Activated CD4-positive, alpha-beta T cell treated with anti-CD3 and anti-CD28 coated beads for 36 hours (primary cell): ENCODE results near the gene SPINK7. TPM values are rescaled to one million over a fixed set of nuclear protein-coding genes. Genes with fewer than 3 reads are reported as not detected.

Experiments used
- ATAC-seq: fragments of 200-7000 bp; cut with Tn5 transposase; one replicate; pipeline ENCODE4 v1.10.0; 2021; ENCODE audit warnings: mild to moderate bottlenecking, moderate library complexity
- CTCF ChIA-PET: fragments of 350-600 bp; sonication (Branson Sonifier 250); formaldehyde crosslinking; loops from one replicate; lab custom pipeline; 2021; ENCODE audit warnings: antibody characterized with exemption; lab: Charles Lee
- POLR2A ChIA-PET: fragments of 350-600 bp; sonication (Branson Sonifier 250); formaldehyde crosslinking; loops from one replicate; lab custom pipeline; 2021; ENCODE audit warnings: antibody characterized with exemption, inconsistent platforms; lab: Charles Lee
- DNase-seq: peaks from one replicate; pipeline ENCODE4 v3.0.0-alpha.2; 2020
- H3K27ac Mint-ChIP-seq: one replicate; pipeline ENCODE4 v1.8.0; 2021; ENCODE audit warnings: mixed read lengths
- H3K27me3 Mint-ChIP-seq: one replicate; pipeline ENCODE4 v1.8.0; 2021; ENCODE audit warnings: mixed read lengths
- H3K36me3 Mint-ChIP-seq: one replicate; pipeline ENCODE4 v1.8.0; 2021; ENCODE audit warnings: low read depth, mixed read lengths
- H3K4me1 Mint-ChIP-seq: one replicate; pipeline ENCODE4 v1.8.0; 2021; ENCODE audit warnings: mixed read lengths
- H3K4me3 Mint-ChIP-seq: one replicate; pipeline ENCODE4 v1.8.0; 2021; ENCODE audit warnings: mild to moderate bottlenecking, moderate library complexity, mixed read lengths
- H3K9me3 Mint-ChIP-seq: one replicate; pipeline ENCODE4 v1.8.0; 2021; ENCODE audit warnings: low read depth, mixed read lengths
- intact Hi-C, 2 experiments: fragments of 100-400 bp; cut with DNase I in 1 of 2; cut with micrococcal nuclease in 1 of 2; formaldehyde crosslinking; loops; one replicate each; pipeline versions ENCODE4 v1.14.2 to v1.15.1; 2022 to 2024; cut with DNase I, micrococcal nuclease
- total RNA-seq, 2 experiments: library from RNA; stranded (reverse); gene quantifications; one replicate each; pipeline ENCODE4 v1.2.3, GENCODE V29; 2021

SPINK7 gene
- total RNA-seq, 2 experiments from 2014 or later = not detected

DNA sequence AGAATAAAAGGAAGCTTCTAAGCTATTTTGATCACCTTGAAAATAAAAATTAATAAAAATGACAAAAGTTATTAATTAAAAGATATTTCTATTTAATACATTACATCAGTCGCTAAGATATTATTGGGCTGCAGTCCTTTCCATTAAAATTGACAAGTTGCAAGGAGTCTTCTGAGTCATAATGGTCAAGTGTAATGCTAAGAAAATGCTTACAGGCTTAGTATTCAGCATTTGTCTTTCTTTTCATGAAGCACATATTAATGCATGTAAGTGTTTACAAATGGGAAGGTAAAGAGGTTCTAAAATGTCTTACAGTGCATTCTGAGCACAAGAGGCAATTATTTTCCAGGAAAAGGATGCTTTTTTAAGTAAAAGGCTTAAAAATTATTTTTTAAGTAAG is 40.5 kb downstream of the SPINK7 start:
- Mint-ChIP-seq H3K9me3 (no peaks in the 10 kb centered on the region), H3K4me1 (no peaks in the 10 kb centered on the region), H3K27ac (no peak overlapping the region), H3K27me3 (no peaks in the 10 kb centered on the region), H3K36me3 (no peaks in the 10 kb centered on the region), H3K4me3 (no peak overlapping the region)
- CTCF ChIA-PET = no interaction called here
- POLR2A ChIA-PET = no interaction called here
- ATAC-seq = no peak
- DNase-seq = no peak
- intact Hi-C loops = no loop called here

GRCh38 chr5:148353634-148354033 is 41.4 kb downstream of the SPINK7 start:
- DNase-seq = no peak
- intact Hi-C loops = no loop called here
- CTCF ChIA-PET = no interaction called here
- Mint-ChIP-seq H3K4me3 (no peak overlapping the region), H3K4me1 (no peaks in the 10 kb centered on the region), H3K27me3 (no peaks in the 10 kb centered on the region), H3K27ac (no peak overlapping the region), H3K36me3 (no peaks in the 10 kb centered on the region), H3K9me3 (no peaks in the 10 kb centered on the region)
- ATAC-seq = no peak
- POLR2A ChIA-PET = no interaction called here

GRCh38 chr5:148364343-148364742 is 52.1 kb downstream of the SPINK7 start:
- Mint-ChIP-seq H3K27me3 (peaks cover 2% of the 10 kb centered on the region), H3K36me3 (peaks cover 6% of the 10 kb centered on the region), H3K9me3 (peaks cover 7% of the 10 kb centered on the region), H3K27ac (no peak overlapping the region), H3K4me3 (no peak overlapping the region), H3K4me1 (no peaks in the 10 kb centered on the region)
- ChIA-PET CTCF (interaction anchor here (2.7 kb wide), 1 partner anchor 10 kb away, joined by 14 read pairs; no protein-coding TSS in a partner anchor), POLR2A (no interaction called here)
- DNase-seq (no peak), ATAC-seq (no peak)
- intact Hi-C loops = no loop called here

Other genes with a start within 250 kb of the SPINK7 start
- gene SPINK5, start 248.4 kb upstream of the SPINK7 start, total RNA-seq = not detected
- not detected for gene SPINK14, start 143.9 kb upstream of the SPINK7 start, total RNA-seq
- not detected for gene SPINK6, start 109.4 kb upstream of the SPINK7 start, total RNA-seq
- not detected for gene MARCOL, start 73.9 kb upstream of the SPINK7 start, total RNA-seq
- gene SPINK13, start 43.6 kb upstream of the SPINK7 start, total RNA-seq = not detected
- gene SPINK9, start 23.1 kb downstream of the SPINK7 start, total RNA-seq = not detected
- gene FBXO38, start 71.5 kb downstream of the SPINK7 start, total RNA-seq = 10 to 100 TPM; 47.5 to 65.4 TPM